Dermis blood vessel endothelial cell (primary cell): ENCODE results near the gene RASA3. TPM values are rescaled to one million over a fixed set of nuclear protein-coding genes. Genes with fewer than 3 reads are reported as not detected.
"Not testable (repeated sequence)": the region's sequence is repeated elsewhere in the genome, so short reads cannot be mapped to it uniquely, and the experiment has no call there.

ENCODE experiments used
- DNase-seq: peaks from one replicate; pipeline ENCODE4 v3.0.0; 2010
- total RNA-seq: library from RNA; depleted of rRNA; stranded (reverse); fragments of >200 nt; gene quantifications from 2 replicates; pipeline ENCODE4 v1.2.3, GENCODE V29; 2014

RASA3 gene
- total RNA-seq, 1 donor from 2014 or later: 35.4 TPM

DNA sequence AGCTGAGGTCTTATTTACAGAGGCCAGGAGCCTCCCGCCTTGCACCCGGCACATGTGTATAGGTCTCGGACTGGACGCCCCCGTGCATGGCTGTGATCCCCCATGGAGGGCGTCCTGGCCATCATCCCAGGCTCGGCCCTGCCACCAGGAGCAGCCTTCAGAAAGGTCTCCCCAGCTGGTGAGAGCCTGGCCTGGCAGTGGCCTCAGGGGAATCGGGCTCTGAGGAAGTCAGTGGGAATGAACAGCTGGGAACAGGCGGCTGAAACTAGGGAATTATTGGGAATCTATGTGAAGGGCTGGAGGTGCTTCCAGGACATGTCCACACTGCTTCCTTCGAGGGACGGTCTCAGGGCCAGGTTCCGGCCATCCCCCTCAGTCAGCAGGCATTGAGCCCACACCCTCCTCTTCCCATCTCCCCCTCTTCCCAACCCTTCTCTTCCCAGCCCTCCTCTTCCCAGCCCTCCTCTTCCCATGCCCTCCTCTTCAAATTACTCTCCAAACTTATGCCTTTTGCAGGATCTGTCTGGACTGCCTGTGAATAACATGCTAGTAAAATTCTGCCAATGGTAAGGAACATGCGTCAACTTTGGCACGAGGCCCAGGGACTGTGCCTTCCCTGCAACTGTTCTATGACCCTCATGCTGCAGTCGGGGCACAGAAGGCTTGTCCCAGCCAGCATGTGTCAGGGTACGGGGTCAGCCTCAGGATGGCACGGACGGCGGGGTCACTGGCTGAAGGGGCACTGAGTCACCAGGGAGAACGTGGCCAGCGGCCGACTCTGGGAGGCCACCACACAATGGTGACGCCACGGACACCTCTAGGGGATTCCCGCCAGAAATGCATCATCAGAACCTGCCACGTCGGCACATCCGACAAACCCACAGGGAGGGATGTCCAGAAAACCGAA is 134.3 kb downstream of the RASA3 start:
- peak; percentile 50 for DNase-seq

DNA sequence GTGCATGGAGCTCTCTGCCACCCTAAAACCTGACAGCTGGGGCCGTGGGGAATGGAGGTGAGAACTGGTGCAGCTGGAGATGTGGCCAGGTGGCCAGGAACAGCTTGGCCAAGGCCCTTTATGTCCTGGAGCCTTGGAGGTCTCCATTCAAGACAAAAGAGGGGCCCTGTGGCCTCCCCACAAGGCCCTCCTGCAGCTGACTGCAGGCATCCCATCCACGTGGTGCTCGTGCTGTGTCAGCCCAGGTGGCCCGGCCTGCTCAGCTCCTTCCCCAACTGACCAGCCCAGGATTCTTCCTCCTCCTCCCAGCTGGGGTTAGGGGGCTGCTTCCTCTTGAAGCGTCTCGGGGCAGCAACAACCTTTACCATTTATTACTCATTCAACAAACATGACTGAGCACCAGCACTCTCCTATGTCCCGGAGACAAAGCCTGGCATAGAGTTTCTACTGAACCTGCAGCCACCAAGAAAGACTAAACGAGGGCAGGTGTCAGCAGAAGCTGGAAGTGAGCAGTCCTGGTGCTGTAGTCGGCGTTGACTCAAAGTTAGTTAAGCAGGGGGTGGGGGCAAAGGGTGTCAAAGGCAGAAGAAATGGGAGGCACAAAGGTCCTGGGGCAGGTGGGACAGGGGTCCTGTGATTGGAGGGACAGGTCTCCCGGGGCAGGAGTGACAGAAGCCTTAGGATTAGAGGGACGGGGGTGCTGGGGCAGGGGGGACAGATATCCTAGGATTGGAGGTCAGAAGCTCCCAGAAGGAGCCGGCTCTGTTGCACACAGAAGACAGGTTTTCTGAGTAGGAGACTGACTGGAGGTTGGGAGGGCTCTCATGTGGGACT is 135.3 kb downstream of the RASA3 start:
- DNase-seq: no peak

DNA sequence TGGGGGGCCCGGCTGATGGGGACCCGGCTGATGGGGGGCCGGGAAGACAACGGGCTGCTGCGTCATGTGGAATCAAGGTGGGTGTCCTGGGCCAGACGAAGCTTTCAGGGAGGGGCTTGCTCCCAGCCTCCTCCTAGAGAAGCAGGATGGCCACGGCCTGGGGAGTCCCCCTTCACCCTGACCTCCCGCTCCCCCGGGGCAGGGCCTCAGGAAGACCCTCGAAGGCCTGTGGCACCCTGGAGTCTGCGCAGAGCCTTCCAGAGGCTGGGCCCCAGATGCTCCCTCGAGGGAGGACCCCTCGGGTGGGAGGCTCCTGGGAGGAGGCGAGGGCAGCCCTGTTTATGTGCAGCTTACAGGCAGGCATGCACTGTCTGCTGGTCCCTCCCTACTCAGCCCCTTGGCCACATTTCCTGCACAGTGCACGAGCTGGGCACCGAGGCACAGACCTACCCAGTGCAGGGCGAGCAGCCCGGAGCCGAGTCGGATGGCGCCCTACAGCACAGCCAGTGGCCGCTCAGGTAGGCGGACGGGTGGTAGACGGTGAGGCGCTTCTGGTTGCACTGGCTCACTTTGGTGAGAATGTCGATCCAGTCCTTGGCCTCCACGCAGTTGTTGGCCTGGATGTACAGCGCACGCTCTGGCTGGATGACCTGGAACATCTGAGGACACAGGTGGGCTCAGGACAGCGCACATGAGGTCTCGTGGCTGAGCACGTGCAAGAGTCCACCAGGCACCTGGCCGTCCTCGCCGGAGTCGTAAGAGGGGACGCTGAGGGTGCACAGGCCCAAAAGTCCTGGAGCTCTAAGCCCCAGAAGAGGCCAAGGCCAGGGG is 136.1 kb downstream of the RASA3 start:
- no peak for DNase-seq

DNA sequence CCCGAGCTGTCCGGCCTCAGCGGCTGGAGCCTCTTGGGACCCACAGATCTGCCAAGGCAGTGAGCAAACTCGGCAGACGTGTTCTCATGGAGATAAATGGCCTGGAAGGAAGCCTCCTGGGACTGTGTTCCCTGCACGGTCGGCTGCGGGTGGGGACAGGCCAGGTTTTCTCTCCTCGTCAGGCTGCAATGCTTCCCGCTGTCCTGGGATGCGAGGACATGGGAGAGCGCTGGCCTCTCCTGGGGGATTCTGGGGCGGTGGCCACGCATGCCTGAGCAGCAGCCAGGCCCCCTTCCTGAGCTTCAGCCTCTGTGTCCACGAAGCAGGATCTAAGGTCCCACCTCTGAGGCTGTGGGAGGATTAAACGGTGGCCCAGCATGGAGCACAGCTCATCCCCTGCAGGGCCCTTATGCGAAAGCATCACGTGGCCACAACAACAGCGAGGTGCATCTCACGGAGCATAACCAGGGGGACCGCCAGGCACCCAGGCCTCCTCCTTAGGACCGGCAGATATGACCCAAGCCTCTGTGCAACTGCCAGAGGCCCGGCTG is 137.3 kb downstream of the RASA3 start:
- DNase-seq: no peak

DNA sequence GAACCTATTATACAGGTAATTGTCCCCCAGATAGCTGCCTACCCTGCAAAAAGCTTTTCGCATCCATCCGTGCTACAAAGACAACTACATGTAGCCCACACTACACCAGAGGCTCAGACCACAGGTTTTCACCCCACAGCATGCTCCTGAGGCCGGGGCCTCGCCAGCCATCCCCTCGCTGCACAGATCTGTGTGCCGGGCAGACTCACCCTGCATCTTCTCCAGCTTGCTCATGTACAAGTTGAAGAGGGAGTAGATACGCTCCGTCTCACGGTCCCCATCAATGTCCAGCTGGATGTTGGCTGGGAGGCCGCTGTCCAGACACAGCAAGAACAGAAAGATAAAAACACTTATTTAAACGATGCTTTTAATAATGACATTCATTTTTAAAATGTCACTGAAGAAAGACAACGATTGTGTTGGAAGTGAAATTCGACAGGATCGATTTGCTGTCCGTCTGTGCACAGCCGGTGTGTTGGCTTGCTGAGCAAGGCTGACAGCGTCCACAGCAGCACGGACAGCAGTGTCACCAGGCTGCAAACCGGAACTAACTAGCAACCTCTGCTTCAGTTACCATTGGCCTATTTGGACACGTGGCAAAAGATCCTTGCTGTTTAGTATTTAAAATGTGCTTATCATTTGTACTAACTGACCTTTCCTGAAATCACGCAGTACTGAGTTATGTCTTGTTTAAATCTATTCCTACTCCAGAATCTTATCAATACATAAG is 140.0 kb downstream of the RASA3 start:
- DNase-seq: no peak

DNA sequence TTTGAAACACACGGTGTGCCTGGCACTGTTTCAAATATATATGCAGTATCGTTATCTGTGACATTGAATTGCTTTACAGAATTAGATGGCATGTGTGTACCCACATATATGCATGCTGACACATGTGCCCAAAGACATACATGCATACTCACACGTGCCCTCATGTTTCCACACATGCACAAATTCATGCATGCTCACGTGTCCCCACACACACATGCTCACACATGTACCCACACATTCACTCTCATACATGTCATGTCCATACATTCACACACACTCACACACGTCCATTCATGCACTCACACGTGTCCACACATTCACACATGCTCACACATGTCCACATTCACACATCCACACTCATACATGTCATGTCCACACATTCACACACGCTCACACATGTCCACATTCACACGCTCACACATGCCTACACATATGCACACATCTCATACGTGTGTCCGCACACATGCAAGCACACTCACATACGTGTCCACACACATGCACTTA is 140.7 kb downstream of the RASA3 start:
- no peak for DNase-seq

DNA sequence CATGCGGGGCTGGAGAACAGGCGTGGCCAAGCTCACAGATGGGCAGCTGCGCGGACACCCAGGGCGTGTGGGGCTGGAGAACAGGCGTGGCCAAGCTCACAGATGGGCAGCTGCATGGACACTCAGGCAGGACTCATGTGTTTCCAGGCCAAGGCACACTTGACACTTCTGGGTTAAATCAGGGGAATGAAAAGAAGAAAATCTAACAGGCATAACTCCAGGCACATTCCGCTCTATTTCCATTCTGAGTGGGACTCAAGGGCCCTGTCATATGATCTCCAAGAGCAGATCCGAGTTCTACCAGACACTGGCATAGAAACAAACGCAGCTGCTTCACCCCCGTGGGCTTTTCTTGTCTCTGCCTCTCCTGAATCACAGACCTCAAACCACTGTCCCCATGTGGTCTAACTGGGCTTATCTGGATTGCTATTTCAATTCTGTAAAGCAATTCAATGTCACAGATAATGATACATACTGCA is 141.2 kb downstream of the RASA3 start:
- DNase-seq: no peak

DNA sequence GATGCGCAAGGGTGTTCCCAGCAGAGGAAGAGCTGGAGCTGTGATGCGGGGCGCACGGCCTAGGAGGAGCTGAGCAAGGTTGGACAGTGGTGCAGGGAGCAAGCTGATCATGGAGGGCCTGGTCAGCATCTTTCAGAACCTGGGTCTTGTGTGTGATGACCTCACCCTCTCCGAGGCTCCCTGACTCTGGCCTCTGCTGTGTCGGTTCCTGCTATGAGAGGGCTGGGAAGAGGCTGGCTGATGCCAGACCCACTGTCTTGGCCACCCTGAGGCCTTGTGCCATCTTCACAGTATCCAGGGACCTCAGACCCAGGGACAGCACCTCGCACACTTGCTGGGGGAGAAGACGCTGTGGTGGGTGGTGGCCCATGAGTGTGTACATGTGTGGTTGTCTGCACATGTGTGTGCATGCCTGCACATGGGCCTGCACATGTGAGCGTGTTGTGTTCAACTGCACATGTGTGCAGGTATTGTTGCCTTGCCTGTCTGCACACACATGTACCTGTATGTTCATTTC is 142.0 kb downstream of the RASA3 start:
- DNase-seq: no peak

DNA sequence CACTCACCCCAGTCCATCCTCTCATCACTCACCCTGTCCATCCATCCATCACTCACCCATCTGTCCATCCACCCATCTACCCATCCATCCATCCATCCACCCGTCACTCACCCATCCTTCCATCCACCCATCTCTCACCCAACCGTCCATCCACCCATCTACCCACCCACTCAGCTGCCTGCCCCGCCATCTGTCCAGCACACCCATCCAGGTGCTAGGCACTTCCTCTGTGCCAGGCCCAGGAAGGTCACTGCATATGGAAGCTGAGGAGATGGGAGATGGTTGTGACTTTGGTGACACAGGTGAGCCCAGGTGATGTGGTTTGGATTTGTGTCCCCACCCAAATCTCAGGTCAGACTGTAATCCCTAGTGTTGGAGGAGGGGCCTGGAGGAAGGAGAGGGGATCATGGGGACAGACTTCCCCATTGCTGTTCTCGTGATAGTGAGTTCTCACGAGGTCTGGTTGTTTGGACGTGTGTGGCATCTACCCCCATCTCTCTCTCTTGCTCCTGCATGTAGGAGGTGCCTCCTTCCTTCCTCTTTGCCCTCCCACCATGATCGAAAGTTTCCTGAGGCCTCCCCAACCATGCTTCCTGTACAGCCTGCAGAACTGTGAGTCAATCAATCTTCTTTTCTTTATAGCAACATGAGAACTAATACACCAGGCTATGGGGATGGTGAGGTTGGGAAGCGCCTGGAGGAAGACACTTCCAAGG is 142.7 kb downstream of the RASA3 start:
- DNase-seq: no peak

DNA sequence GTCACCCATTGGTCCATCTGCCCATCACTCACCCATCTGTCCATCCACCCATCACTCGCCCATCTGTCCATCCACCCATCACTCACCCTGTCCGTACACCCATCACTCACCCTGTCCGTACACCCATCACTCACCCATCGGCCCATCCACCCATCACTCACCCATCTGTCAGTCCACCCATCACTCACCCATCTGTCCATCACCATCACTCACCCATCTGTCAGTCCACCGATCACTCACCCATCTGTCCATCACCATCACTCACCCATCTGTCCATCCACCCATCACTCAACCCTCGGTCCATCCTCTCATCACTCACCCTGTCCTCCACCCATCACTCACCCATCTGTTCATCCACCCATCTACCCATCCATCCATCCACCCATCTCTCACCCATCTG is 143.6 kb downstream of the RASA3 start:
- DNase-seq: not testable (repeated sequence)

DNA sequence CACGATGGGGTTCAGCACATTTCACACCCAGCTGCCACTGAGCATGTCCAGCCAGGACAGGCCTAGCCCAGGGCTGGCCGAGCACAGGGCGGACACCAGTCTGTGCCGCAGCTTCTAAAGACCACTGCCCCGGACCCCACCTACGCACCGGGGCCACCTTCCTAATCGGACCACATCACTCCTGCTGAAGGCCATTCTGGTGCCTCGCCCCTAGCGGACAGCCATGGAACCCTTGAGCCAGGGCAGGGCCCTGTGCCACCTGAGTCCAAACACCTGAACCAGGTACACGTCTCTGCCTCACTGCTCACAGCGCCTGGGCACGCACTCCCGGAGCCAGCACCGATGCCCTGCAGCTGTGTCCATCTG is 150.1 kb downstream of the RASA3 start:
- DNase-seq: no peak

DNA sequence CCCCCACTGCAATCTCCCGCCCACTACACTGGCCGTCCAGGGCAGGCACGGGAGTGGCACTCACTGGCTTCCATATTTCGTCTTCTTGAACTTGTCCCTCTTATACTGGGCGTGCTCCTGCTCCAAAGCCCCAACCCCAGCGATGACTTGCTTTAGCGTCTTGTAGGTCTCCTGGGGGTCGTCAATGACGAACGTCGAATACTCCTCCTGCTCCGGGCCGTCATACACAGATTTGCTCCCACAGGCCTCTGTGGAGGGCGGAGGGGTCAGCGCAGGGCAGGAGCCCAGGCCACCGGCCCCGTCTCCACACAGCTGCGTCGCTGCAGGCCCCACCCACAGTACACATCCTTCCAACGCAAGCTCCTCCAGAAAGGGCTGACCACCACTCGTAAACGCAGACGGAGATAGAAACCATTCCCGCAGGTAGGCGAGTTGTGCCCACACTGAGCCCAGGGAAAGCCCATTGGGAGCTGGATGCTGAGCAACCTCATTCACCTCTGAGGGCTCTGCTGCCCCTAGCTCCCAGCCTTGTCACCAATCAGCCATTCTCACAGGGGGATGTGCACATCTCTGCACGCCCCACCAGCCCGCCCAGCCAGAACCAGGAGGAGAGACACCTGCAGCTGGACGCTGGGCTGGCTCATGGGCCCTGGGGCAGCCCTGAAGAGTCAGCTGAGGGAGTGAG is 150.7 kb downstream of the RASA3 start:
- no peak for DNase-seq

DNA sequence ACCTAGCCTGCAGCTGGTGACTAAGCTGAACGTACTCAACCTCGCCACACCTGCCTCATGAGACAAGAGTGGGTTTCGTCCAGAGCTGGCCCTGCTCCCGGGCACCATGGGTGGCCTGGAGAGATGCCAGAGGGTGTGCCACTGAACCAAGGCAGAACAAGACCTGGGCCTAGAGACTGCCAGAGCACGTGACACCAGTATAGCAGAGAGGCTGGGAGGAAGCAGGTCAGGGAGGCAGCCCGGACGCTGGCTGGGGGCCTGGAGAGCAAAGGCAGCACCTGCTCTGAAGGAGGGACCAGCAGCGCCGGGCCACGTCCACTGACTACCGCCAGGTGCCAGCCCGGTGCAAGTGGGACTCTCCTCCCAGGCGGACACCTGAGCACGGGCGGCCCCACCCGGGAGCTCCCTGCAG is 151.2 kb downstream of the RASA3 start:
- no peak for DNase-seq

DNA sequence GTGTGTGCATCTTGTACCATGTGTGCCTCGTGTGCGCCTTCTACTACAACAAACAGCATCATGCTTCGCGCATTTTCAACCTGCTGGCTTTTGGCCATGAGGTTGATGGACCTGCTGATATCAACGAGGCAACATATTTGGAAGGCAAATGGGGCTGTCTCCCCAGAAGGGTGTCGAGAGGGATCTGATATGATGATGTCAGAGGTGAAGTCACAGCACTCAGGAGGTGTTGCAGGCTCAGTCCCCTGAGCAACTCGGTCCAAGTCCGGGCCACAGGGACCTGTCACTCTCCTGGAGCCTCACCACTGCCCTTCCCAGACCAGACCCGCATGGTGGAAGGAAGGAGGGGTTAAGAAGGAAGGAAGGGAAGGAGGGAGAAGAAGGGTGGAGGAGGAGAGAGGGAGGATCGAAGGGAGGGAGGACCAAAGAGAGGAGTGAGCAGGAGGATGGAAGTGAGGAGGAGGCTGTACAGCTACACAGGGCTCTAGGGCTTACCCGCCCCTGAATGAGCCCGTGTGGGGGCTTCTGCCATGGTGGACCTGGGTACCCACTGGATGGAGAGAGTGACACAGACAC is 151.8 kb downstream of the RASA3 start:
- DNase-seq: no peak

DNA sequence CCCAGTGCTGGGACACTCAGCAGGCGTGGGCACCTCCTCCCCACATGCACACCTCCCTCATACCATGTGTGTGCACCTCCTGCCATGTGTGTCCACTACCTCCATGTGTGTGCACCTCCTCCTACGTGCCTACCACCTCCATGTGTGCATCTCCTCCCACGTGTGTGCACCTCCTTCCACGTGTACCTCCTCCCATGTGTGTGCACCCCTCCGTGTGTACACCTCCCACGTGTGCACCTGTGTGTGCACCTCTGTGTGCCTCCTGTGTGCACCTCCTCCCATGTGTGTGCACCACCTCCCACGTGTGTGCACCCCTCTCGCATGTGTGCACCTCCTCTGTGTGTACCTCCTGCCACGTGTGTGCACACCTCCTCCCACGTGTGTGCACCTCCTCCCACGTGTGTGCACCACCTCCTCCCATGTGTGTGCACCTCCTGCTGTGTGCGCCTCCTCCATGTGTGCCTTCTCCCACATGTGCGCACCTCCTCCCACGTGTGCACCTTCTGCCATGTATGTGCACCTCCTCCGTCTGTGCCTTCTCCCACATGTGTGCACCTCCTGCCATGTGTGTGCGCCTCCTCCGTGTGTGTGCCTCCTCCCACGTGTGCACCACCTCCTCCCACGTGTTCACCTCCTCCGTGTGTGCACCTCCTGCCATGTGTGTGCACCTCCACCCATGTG is 152.5 kb downstream of the RASA3 start:
- DNase-seq: no peak

DNA sequence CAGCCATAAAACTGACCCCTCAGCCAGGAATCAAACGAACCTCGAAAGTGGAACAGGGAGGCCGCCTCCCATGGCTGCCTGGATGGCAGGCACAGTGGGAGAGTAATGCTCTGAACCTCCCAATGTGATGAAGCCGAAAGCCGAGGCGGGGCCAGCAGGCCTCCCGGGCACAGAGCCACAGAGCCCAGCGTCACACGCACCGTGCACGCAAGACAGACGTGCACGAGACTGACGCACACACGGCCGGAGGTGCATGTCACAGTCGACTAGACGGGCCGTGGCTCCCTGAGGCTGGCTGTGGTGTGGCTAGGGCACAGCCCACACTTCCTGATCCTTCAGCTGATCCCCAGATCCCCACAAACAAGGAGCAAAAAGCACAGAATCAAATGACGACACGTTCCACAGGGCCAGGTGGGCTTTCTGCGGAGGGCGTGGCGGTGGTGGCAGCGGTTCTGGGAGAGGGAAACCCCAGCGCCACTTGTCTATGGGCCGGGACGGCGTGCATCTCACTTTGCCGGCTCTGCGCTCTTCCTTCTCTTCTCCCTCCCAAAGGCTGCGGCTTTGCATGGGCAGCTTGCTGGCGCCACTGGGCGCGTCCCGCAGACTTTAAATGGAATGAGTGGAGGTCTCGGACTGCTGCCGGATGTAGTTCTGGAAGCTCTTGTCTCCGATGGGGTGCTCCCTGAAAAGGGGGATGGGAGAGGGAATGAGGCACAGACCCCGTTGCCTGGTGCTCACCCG is 153.5 kb downstream of the RASA3 start:
- DNase-seq: no peak

DNA sequence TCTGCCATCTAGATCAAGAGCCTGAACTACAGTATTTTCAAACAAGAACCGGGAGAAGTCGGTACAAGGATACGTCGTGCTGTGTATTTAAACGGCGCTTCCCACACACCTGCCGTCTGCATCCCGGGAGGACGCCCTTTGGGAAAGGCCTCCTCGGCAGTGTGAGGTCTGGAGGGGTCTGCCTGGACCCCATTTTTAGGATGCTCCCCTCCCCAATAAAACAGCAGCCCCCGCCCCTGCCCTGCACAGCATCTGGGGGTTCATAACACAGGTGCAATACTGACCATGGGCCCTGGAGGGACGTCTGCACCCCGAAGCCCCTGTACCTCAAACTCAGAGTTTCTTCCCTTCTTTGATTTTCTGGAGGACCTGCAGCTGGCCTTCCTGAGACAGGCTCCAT is 154.4 kb downstream of the RASA3 start:
- DNase-seq: no peak
